IPS-18c (cell line): Measurements from ENCODE around the gene MAP2K1.
"Not testable (repeated sequence)": the region's sequence is repeated elsewhere in the genome, so short reads cannot be mapped to it uniquely, and the experiment has no call there.

Experiments
- H3K4me3 ChIP-seq: 2 replicates; pipeline ENCODE4 v1.7.0; 2013; ENCODE audit warnings: low read depth, mild to moderate bottlenecking, low read length, moderate library complexity; ENCODE audit not compliant: insufficient read depth
- H3K9me3 ChIP-seq: one replicate; pipeline ENCODE4 v1.6.1; 2013; ENCODE audit warnings: mild to moderate bottlenecking, low read length, moderate library complexity; ENCODE audit not compliant: control insufficient read depth, insufficient read depth

The MAP2K1 gene

GRCh38 chr15:66454143-66454542, 67.4 kb downstream of the MAP2K1 start:
- Histone ChIP-seq H3K9me3 (no peaks in the 10 kb centered on the region), H3K4me3 (no peak overlapping the region)

- Histone ChIP-seq H3K4me3 (no peak overlapping the region), H3K9me3 (no peaks in the 10 kb centered on the region)
Measured at GRCh38 chr15:66456211-66456610, 69.5 kb downstream of the MAP2K1 start.

GRCh38 chr15:66459818-66460615, 73.3 kb downstream of the MAP2K1 start:
- H3K9me3 ChIP-seq: no peaks in the 10 kb centered on the region
- no peak overlapping the region for H3K4me3 ChIP-seq

GRCh38 chr15:66461294-66461693, 74.6 kb downstream of the MAP2K1 start:
- not testable (repeated sequence) for H3K9me3 ChIP-seq, H3K4me3 ChIP-seq

GRCh38 chr15:66461917-66462316, 75.2 kb downstream of the MAP2K1 start:
- Histone ChIP-seq H3K9me3 (no peaks in the 10 kb centered on the region), H3K4me3 (no peak overlapping the region)

GRCh38 chr15:66462627-66463026, 75.9 kb downstream of the MAP2K1 start:
- Histone ChIP-seq H3K9me3 (no peaks in the 10 kb centered on the region), H3K4me3 (no peak overlapping the region)

- H3K4me3 ChIP-seq: not testable (repeated sequence)
Measured at GRCh38 chr15:66465294-66465693, 78.6 kb downstream of the MAP2K1 start.

GRCh38 chr15:66467162-66468040, 80.7 kb downstream of the MAP2K1 start:
- not testable (repeated sequence) for H3K4me3 ChIP-seq, H3K9me3 ChIP-seq

More at GRCh38 chr15:66465294-66465693, 78.6 kb downstream of the MAP2K1 start:
- not testable (repeated sequence) for H3K9me3 ChIP-seq

- not testable (repeated sequence) for H3K9me3 ChIP-seq, H3K4me3 ChIP-seq
Measured at GRCh38 chr15:66470825-66471224, 84.1 kb downstream of the MAP2K1 start.

GRCh38 chr15:66472176-66472999, 85.7 kb downstream of the MAP2K1 start:
- Histone ChIP-seq H3K9me3 (no peaks in the 10 kb centered on the region), H3K4me3 (no peak overlapping the region)

GRCh38 chr15:66474135-66474534, 87.4 kb downstream of the MAP2K1 start:
- Histone ChIP-seq H3K9me3 (no peaks in the 10 kb centered on the region), H3K4me3 (no peak overlapping the region)

GRCh38 chr15:66474963-66475362, 88.3 kb downstream of the MAP2K1 start:
- Histone ChIP-seq H3K9me3 (no peaks in the 10 kb centered on the region), H3K4me3 (no peak overlapping the region)

GRCh38 chr15:66476535-66476934, 89.8 kb downstream of the MAP2K1 start:
- H3K9me3 ChIP-seq: no peaks in the 10 kb centered on the region
- no peak overlapping the region for H3K4me3 ChIP-seq

- peak overlapping the region; percentile 5; the same call in 1 of the 2 replicates for H3K4me3 ChIP-seq
- H3K9me3 ChIP-seq: no peaks in the 10 kb centered on the region
Measured at GRCh38 chr15:66477011-66477410, 90.3 kb downstream of the MAP2K1 start.

- Histone ChIP-seq H3K4me3 (no peak overlapping the region), H3K9me3 (no peaks in the 10 kb centered on the region)
Measured at GRCh38 chr15:66480267-66480666, 93.6 kb downstream of the MAP2K1 start.

- no peak overlapping the region for H3K4me3 ChIP-seq
- no peaks in the 10 kb centered on the region for H3K9me3 ChIP-seq
Measured at GRCh38 chr15:66481107-66481856, 94.6 kb downstream of the MAP2K1 start.

GRCh38 chr15:66482539-66482938, 95.8 kb downstream of the MAP2K1 start:
- no peaks in the 10 kb centered on the region for H3K9me3 ChIP-seq
- H3K4me3 ChIP-seq: no peak overlapping the region
